Midbrain (tissue), 1 donor: ENCODE measurements around the gene KATNBL1.
A peak's percentile ranks its signal among the peaks of the same experiment; 100 is the strongest.

Source experiments
- DNase-seq: peaks from one replicate; lab custom pipeline; 2025; lab: John Stamatoyannopoulos, UW

KATNBL1 gene

DNA sequence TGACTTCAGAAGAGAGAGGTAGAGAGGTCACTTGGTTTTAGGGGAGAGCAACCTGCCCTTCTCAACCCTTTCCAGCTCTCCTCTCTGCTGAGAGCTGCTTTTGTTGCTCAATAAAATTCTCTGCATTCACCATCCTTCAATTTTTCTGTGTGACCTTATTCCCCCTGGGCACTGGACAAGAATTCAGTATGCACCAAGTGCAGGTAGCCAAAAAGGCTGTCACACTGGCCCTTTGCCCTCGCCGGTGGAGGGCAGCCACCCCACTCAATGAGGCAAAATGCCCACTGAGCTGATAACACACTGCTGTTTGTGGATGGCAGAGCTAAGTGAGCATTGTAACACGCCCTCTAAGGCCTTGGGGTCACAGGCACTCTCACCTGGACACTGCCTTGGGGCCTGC, 95.2 kb downstream of the KATNBL1 start:
- DNase-seq: no peak

DNA sequence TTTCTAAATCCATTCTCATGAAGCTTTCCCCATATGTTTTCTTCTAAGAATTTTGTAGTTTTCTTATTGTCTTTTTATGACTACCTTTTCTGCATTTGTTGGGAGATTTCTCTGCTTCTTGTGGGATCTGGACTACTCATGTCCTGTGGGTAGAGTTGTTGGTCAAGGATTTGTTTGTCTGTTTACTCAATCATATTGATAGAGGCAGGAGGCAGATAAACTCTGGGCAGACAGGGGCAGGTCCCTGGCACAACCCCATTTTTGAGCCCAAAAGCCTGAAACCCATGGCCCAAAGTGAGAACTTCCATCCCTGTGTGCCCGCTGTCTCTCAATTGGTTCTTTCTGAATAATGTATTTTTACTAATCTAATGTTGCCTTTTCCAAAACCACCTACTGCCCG, 95.7 kb downstream of the KATNBL1 start:
- DNase-seq: no peak

DNA sequence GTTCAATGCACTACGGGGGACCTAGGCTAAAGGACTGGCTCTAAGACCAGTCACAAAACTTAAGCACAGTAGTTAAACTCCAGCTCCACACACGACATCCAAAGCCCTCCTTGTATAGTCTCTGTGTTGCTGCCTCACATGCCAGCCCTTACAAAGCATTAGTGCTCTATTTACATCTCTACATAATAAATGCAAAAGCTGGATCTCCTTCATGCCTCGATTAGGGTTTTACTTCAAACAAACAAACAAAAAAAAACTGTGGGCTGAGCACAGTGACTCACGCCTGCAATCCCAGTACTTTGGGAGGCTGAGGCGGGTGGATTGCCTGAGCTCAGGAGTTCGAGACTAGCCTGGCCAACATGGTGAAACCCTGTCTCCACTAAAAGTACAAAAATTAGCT, 98.4 kb downstream of the KATNBL1 start:
- DNase-seq: no peak

DNA sequence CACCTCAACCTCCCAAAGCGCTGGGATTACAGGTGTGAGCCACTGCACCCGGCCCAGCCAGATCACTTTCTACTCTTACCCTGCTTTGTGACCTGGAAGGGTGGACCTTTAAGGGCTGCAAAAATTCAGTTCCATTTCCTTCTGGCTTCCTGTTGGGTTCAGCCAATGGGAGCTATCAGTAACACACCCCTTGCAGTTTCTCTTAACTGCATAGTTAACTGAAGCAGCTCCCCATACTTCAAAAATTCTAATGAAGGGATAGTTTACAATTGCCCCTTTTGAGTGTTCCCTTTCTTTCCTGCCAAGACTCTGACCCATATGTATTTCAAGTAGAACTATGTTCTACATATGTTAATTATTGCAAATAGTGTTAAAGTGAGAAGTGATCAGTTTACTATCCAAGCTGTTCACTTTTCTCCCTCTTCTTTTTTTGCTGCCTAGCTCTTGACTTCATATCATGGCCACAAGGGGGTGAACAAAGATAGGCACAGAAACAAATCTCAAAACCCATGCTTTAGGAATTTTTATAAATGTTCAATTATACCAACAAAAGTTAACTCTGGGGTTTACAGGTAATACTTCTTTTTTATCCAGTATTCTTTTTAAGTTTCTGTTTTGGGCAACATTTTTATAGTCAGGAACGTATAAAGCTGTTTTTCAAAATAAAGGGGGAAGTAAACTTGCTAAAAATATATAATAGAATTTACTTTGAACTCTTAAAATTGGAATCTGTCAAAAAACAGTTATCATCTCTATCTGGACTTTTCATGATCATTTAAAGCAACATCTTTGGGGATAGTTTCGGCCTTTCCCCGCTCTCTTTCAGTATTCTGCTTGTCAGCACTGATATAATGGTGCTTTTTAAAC, 99.9 kb downstream of the KATNBL1 start:
- peak; percentile 3 for DNase-seq

DNA sequence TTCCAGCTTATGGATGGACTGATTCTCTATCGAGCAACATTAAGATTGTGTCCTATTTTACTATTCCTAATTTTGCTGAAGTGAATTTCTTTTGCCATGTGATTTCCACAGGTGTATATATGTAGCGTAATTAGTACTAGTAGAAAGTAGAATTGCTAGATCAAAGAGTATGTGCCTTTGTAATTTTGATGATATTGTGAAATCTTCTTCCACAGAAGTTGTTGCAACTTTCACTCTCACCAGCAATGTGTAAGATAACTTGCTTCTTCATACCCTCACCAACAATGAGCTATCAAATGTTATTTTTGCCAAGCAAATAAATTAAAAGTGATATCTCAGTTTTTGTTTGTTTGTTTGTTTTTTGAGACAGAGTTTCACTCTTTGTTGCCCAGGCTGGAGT, 102.6 kb downstream of the KATNBL1 start:
- DNase-seq: no peak

DNA sequence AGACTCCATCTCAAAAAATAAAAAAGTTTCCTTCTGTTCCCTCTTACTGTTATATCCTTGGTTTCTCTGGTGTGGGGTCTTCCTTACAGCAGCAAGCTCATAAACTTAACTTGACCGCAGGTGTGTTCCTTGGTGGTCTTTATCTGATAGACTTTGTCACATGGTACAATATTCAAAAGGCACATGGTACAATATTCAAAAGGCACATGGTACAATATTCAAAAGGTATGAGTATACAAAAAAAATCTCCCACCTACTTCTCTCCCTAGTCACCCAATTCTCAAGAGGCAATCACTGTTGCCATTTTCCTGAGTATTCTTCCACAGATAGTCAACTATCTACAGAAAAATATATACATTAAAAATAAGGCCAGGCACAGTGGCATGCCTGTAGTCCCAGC, 103.5 kb downstream of the KATNBL1 start:
- no peak for DNase-seq

DNA sequence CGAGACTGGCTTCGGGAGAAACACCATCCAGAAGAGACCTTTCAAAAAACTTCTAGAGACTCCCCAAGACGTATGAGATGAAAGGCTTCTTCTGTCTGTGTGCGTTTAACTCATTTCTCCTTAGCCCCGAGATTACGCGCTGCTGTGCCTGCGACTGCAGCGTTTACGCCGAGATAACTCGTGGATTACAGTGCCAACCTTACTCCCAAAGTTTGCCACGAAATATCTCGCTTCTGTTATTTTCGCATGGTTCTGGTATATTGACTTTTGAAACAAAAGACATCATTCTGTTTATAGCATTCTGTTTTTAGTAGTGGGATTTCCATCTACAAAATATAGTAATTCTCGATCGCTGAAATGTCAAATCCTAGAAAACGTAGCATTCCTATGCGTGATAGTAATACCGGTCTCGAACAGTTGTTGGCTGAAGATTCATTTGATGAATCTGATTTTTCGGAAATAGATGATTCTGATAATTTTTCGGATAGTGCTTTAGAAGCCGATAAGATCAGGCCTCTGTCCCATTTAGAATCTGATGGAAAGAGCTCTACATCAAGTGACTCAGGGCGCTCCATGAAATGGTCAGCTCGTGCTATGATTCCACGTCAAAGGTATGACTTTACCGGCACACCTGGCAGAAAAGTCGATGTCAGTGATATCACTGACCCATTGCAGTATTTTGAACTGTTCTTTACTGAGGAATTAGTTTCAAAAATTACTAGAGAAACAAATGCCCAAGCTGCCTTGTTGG, 107.5 kb downstream of the KATNBL1 start:
- DNase-seq: no peak

DNA sequence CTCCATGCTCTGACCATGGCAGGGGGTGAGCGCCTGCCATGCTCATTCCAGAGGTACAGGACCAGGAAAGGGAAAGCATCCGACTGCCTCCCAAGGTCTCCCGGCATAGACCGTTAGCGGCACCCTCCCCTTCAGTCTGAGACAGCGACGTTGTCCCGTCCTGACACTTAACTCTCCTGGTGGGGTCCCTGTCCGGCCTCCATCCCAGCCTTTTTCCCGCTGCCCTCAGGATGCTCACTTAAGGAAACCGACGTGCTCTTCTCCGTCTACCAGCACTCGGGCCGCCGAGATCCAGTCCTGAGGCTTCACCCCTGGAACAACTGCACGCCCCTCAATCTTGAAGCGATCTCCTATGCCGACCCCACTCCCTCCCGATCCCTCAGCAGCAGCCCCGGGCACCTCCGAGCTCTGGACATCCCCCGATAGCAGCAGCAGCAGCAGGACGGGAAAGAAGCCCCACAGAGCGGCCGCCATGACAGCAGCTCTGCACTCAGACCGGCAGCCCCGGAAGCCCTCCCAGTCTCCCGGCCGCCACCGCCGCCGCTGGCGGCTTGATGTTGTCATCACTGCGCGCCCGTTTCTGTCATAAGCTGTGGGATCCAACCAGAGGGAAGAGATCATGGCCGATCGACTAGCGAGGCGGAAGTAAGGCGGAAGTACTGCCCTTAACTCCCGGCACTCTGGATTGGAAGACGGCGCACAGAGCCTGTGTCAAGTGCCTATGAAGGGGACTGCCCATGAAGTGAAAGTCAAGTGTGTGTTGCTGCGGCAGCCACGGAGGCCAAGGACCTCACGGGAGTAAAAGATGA, 108.3 kb downstream of the KATNBL1 start, which contains the start of the genes EMC7 and PGBD4:
Gene EMC7 (minus strand): TSS at position 497 of the 809 bp plus-strand sequence. CDS start 23 bp downstream, at position 474.
Gene PGBD4 (plus strand): TSS at position 718 of the 809 bp plus-strand sequence. CDS start 449 bp downstream, outside the sequence.
- peak; percentile 99 for DNase-seq

DNA sequence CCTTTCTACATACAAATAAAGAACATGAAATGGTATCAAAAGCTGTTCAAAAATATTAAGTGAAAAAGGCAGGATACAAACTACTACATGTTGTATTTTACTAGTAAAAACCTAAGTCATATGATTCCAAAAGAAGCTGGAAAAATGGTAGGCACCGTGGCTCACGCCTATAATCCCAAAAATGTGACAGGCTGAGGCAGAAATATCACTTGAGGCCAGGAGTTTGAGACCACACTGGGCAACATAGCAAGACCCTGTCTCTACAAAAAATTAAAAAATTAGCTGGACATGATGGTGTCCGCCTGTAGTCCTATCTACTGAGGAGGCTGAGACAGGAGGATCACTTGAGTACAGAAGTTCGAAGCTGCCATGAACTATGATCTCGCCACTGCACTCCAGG, 110.0 kb downstream of the KATNBL1 start:
- DNase-seq: no peak
